Bronchial epithelial cell (primary cell): Measurements from ENCODE around the gene ALOXE3. TPM values are rescaled to one million over a fixed set of nuclear protein-coding genes. Genes with fewer than 3 reads are reported as not detected.

Experiments
- DNase-seq: peaks from one replicate; pipeline ENCODE4 v3.0.0-alpha.2; 2010; ENCODE audit warnings: low read depth
- FAIRE-seq: peaks from 2 replicates; lab custom pipeline; 2011; peaks lifted over from hg19 to GRCh38; lab: Jason Lieb, UNC
- H3K27me3 ChIP-seq: 2 replicates; pipeline ENCODE4 v1.5.1; 2011; ENCODE audit warnings: low read length; ENCODE audit not compliant: control insufficient read depth, insufficient read depth
- H3K36me3 ChIP-seq: 2 replicates; pipeline ENCODE4 v1.5.1; 2011; ENCODE audit warnings: low read length; ENCODE audit not compliant: control insufficient read depth, insufficient read depth
- H3K4me3 ChIP-seq: 2 replicates; pipeline ENCODE4 v1.5.1; 2011; ENCODE audit warnings: mild to moderate bottlenecking, low read depth, low read length, control low read depth
- total RNA-seq: library from RNA; depleted of rRNA; stranded (reverse); fragments of >200 nt; gene quantifications from 2 replicates; pipeline ENCODE4 v1.2.1, GENCODE V29; 2014
- TF ChIP-seq, protein P1 (sequence below): IDR thresholded peaks from 2 replicates; pipeline ENCODE4 v1.5.1; 2011; ENCODE audit warnings: mild to moderate bottlenecking, moderate library complexity, low read length, control low read depth, inconsistent platforms; ENCODE audit not compliant: insufficient read depth, severe bottlenecking

Gene ALOXE3
- total RNA-seq = 1.3 and 2.0 TPM in 2 replicates

DNA sequence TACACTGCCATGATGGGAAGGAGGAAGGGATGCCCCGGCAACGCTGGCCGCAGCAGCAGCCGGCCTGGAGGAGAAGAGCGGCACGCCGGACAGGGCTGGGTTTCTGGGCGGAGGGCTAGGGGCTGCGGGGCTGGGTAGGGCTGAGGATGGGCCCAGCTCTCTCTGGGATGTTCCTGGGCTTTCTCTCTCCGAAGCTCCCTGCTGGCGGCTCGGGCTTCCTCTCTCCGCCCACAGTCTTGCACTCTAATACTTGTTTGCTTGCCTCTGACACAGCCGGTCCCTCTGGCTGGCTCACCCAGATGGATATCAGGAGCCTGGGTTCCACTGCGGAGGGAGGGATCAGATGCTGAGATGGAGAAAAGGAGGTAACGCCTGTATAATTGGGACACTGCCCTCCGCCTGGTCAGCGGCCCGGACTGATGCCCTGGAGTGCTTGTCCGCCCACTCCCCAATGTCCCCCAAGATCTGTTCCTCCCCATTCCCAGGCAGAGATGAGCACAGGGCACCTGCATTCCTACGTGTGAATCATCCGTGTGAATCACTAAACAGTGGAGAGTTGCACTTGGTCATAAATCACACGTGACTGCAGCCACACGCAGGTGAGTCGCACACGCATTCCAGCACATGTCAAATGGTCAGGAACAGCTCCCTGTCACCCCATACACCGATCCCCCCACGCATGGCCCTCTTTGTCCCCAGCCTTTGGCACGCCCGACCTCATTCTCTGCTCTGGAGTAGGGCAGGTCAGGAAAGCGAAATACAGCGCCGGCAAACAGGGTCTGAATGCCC lies at the start of gene ALOXE3:
ALOXE3 (minus strand) TSS at position 535 of the 789 bp plus-strand sequence; CDS start at position 11, 524 bp downstream.
- H3K27me3 ChIP-seq = peaks cover 4% of the 10 kb centered on the region
- H3K36me3 ChIP-seq = no peaks in the 10 kb centered on the region
- DNase-seq (peak; percentile 97), FAIRE-seq (peak; percentile 98)
- H3K4me3 ChIP-seq = peak within 1 kb of the TSS; percentile 43
- TF ChIP-seq, protein P1, sequence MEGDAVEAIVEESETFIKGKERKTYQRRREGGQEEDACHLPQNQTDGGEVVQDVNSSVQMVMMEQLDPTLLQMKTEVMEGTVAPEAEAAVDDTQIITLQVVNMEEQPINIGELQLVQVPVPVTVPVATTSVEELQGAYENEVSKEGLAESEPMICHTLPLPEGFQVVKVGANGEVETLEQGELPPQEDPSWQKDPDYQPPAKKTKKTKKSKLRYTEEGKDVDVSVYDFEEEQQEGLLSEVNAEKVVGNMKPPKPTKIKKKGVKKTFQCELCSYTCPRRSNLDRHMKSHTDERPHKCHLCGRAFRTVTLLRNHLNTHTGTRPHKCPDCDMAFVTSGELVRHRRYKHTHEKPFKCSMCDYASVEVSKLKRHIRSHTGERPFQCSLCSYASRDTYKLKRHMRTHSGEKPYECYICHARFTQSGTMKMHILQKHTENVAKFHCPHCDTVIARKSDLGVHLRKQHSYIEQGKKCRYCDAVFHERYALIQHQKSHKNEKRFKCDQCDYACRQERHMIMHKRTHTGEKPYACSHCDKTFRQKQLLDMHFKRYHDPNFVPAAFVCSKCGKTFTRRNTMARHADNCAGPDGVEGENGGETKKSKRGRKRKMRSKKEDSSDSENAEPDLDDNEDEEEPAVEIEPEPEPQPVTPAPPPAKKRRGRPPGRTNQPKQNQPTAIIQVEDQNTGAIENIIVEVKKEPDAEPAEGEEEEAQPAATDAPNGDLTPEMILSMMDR = no peak

DNA sequence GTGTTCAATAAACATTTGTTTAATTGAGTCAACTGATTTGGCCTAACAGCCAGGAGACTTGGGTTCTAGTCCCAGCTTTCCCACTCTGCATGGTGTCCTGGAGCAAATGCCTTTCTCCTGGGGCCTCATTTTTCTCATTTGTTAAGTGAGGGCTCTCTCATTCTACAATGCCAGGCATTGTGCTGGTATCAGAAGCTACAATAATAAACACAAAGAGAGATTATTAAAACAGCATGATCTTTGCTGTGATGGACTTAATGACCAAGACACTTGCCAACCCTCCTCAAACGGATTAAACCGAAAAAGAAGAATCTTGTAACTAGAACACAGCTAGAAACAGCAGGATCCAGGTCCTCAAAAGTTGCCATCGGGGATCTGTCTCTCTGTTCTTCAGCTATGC lies 49.2 kb upstream of the ALOXE3 start:
- no peak for DNase-seq
- TF ChIP-seq, protein P1 = no peak
- no peak overlapping the region for H3K4me3 ChIP-seq
- no peaks in the 10 kb centered on the region for H3K27me3 ChIP-seq
- H3K36me3 ChIP-seq = no peaks in the 10 kb centered on the region
- FAIRE-seq = no peak

DNA sequence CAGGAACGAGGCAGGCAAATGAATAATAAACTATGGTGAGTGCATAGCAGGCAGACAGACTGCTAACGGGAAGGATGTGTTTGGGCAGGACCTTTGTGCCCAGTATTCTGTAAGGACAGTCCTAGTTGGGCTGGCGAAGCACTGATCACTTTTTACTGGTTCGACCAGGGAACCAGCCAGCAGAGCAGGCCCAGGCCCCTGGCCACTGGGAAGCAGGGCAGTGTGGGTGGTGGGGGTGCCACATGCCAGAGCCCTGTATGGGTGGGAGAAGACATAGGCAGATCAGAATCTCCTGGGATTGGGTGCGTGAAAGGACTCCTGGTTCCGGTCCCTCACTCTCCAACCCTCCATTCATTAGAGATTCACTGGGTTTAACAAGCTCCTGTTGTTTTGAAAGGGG lies 48.4 kb upstream of the ALOXE3 start:
- H3K4me3 ChIP-seq = no peak overlapping the region
- no peak for FAIRE-seq
- peak; percentile 48 for DNase-seq

DNA sequence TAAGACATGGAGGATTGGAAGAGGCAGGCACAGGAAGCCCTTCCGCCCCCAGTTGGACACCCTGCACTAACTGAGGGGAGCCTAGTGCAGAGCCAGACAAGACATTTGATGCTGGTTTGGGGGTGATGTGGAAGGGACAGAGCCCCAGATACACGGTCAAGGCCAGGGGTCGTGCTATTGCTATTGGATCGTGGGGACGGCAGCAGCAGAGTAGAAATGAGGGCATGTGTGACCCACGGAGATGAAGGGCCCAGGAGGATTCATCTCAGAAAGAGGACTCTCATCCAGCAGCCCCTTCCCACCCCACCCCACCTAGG lies 46.5 kb upstream of the ALOXE3 start:
- DNase-seq (no peak), FAIRE-seq (no peak)
- peaks cover 11% of the 10 kb centered on the region for H3K36me3 ChIP-seq
- no peak overlapping the region for H3K4me3 ChIP-seq
- no peaks in the 10 kb centered on the region for H3K27me3 ChIP-seq
- TF ChIP-seq, protein P1 = no peak

More for the DNA sequence above, 48.4 kb upstream of the ALOXE3 start:
- no peaks in the 10 kb centered on the region for H3K27me3 ChIP-seq
- no peaks in the 10 kb centered on the region for H3K36me3 ChIP-seq
- TF ChIP-seq, protein P1 = no peak

DNA sequence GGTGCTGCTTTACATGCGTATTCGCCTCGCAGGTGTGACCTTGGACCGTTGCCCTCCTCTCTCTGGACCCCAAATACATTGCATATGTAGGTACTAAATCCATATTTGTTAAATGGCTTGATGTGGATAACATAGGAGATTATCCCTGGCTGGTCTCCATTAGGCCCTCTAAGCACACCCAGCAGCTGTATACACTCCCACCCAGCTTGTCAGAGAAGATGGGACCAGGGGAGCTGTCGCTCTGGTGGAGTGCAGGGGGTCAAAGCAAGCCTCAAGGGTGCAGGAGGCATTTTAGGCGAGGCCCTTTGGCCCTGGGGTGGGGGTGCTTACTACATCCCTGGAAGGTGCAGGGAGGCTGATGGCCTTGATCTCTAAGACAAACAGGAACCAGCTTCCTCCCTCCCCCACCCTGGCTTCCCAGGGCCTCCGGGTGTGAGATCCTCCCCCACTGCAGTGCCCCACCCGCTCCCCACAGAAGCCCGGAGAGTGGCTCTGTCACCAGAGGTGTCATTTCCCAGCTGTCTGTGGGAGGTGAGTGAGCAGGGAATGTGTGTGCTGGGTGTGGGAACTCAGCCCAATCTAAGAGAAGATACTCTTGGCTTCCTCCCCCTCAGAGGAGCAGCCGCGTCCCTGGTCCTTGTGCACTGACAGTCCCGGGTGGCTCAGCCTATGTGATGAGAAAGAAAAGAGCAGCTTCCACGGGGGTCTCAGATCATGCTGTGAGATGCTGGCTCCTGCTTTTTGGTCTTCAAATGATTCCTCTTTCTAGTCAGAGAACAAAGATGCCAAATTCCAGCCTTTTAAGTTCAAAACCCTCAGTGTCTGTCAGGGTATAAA lies 45.9 kb upstream of the ALOXE3 start:
- TF ChIP-seq, protein P1 = no peak
- no peaks in the 10 kb centered on the region for H3K27me3 ChIP-seq
- H3K4me3 ChIP-seq = no peak overlapping the region
- DNase-seq = peak; percentile 22
- no peak for FAIRE-seq
- peaks cover 12% of the 10 kb centered on the region for H3K36me3 ChIP-seq
